Ecto neural progenitor cell (in vitro differentiated cells): Measurements from ENCODE around the gene TMEM203.

Experiments used
- DNase-seq: peaks from one replicate; pipeline ENCODE4 v3.0.0-alpha.2; 2018; ENCODE audit warnings: low spot score

The TMEM203 gene

GRCh38 chr9:137194388-137194787, 11.1 kb downstream of the TMEM203 start:
- no peak for DNase-seq

GRCh38 chr9:137193771-137194170, 11.7 kb downstream of the TMEM203 start:
- no peak for DNase-seq

GRCh38 chr9:137192859-137193258, 12.6 kb downstream of the TMEM203 start:
- DNase-seq, result no peak

GRCh38 chr9:137192448-137192780, 13.0 kb downstream of the TMEM203 start:
- no peak for DNase-seq

GRCh38 chr9:137191691-137192447, 13.6 kb downstream of the TMEM203 start:
- DNase-seq, result no peak

GRCh38 chr9:137191245-137191644, 14.2 kb downstream of the TMEM203 start:
- no peak for DNase-seq

GRCh38 chr9:137190315-137190856, 15.1 kb downstream of the TMEM203 start:
- no peak for DNase-seq

GRCh38 chr9:137189297-137190295, 15.9 kb downstream of the TMEM203 start:
- DNase-seq, result no peak

- DNase-seq, result peak; percentile 95
These were observed 16.8 kb downstream of the TMEM203 start, which contains the start of the genes ANAPC2 and SSNA1 for GRCh38 chr9:137188490-137189296. Gene ANAPC2, minus strand, starts transcription at chr9:137188560. Its CDS starts 28 bp downstream, at chr9:137188532. Gene SSNA1, plus strand, starts transcription at chr9:137188676. Its CDS starts 51 bp downstream, at chr9:137188727.

- no peak for DNase-seq
These were observed 17.4 kb downstream of the TMEM203 start for GRCh38 chr9:137188086-137188489.

GRCh38 chr9:137187386-137187785, 18.1 kb downstream of the TMEM203 start:
- no peak for DNase-seq

GRCh38 chr9:137186385-137186784, 19.1 kb downstream of the TMEM203 start:
- no peak for DNase-seq

GRCh38 chr9:137185921-137186320, 19.5 kb downstream of the TMEM203 start:
- no peak for DNase-seq

- no peak for DNase-seq
These were observed 20.4 kb downstream of the TMEM203 start for GRCh38 chr9:137184881-137185660.

- DNase-seq, result no peak
These were observed 21.4 kb downstream of the TMEM203 start for GRCh38 chr9:137183980-137184595.

- DNase-seq, result no peak
These were observed 22.6 kb downstream of the TMEM203 start for GRCh38 chr9:137182836-137183235.

- no peak for DNase-seq
These were observed 23.8 kb downstream of the TMEM203 start for GRCh38 chr9:137181680-137182079.

GRCh38 chr9:137180491-137180890, 25.0 kb downstream of the TMEM203 start:
- DNase-seq, result no peak

- DNase-seq, result no peak
These were observed 25.7 kb downstream of the TMEM203 start for GRCh38 chr9:137179761-137180160.

- no peak for DNase-seq
These were observed 26.4 kb downstream of the TMEM203 start for GRCh38 chr9:137178939-137179630.
